GM18861 (cell line): Measurements from ENCODE around the gene PPM1A.

Source experiments
- ATAC-seq: cut with Tn5 transposase; IDR thresholded peaks from one replicate; pipeline ENCODE4 v1.9.1; 2021; ENCODE audit not compliant: unreplicated experiment

The PPM1A gene

GRCh38 chr14:60248697-60249318 is at the start of gene PPM1A:
Gene PPM1A (plus strand): TSS chr14:60249221. CDS start chr14:60282704, 33,483 bp downstream.
- peak; percentile 65 for ATAC-seq

- no peak for ATAC-seq
Observed at GRCh38 chr14:60199321-60199720, 49.7 kb upstream of the PPM1A start.

GRCh38 chr14:60204104-60204842 is 44.7 kb upstream of the PPM1A start:
- ATAC-seq: peak; percentile 84

- ATAC-seq: peak; percentile 33
Observed at GRCh38 chr14:60204843-60205774, 43.9 kb upstream of the PPM1A start.

GRCh38 chr14:60206249-60206670 is 42.8 kb upstream of the PPM1A start:
- no peak for ATAC-seq

GRCh38 chr14:60206837-60207533 is 42.0 kb upstream of the PPM1A start:
- no peak for ATAC-seq

- no peak for ATAC-seq
Observed at GRCh38 chr14:60210703-60211102, 38.3 kb upstream of the PPM1A start.

GRCh38 chr14:60211153-60211552 is 37.9 kb upstream of the PPM1A start:
- ATAC-seq: no peak

- peak; percentile 94 for ATAC-seq
Observed at GRCh38 chr14:60212503-60213371, 36.3 kb upstream of the PPM1A start.

GRCh38 chr14:60214003-60214402 is 35.0 kb upstream of the PPM1A start:
- no peak for ATAC-seq

GRCh38 chr14:60214415-60215126 is 34.5 kb upstream of the PPM1A start:
- ATAC-seq: no peak

GRCh38 chr14:60215127-60215444 is 33.9 kb upstream of the PPM1A start:
- no peak for ATAC-seq

- ATAC-seq: no peak
Observed at GRCh38 chr14:60215520-60216420, 33.3 kb upstream of the PPM1A start.

- ATAC-seq: no peak
Observed at GRCh38 chr14:60217713-60218112, 31.3 kb upstream of the PPM1A start.

GRCh38 chr14:60220084-60220483 is 28.9 kb upstream of the PPM1A start:
- peak; percentile 63 for ATAC-seq

GRCh38 chr14:60220917-60221316 is 28.1 kb upstream of the PPM1A start:
- ATAC-seq: no peak

GRCh38 chr14:60221457-60221856 is 27.6 kb upstream of the PPM1A start:
- no peak for ATAC-seq

GRCh38 chr14:60222820-60223219 is 26.2 kb upstream of the PPM1A start:
- no peak for ATAC-seq
